SK-N-SH (cell line): ENCODE results near the gene OLFML1.

ENCODE experiments used
- CTCF ChIP-seq: fragments of 200-600 bp; sonication (generic); IDR thresholded peaks from 2 replicates; pipeline ENCODE4 v1.6.1; 2017; ENCODE audit warnings: antibody characterized with exemption, mild to moderate bottlenecking, moderate library complexity
- GABPA ChIP-seq: IDR thresholded peaks from 2 replicates; pipeline ENCODE4 v1.4.0; 2012; ENCODE audit warnings: low read depth, mild to moderate bottlenecking
- SMC3 ChIP-seq: IDR thresholded peaks from 2 replicates; pipeline ENCODE4 v1.6.1; 2012; ENCODE audit warnings: low read depth, low read length, improper control_type of control experiment
- TAF1 ChIP-seq: IDR thresholded peaks from 2 replicates; pipeline ENCODE4 v1.6.1; 2012; ENCODE audit warnings: low read depth, mild to moderate bottlenecking, low read length, moderate library complexity, borderline replicate concordance
- TEAD4 ChIP-seq: IDR thresholded peaks from 2 replicates; pipeline ENCODE4 v1.4.0; 2012; ENCODE audit warnings: mild to moderate bottlenecking, borderline replicate concordance; ENCODE audit not compliant: insufficient read depth

GRCh38 chr11:7545611-7546010 is 60.3 kb downstream of the OLFML1 start:
- TF ChIP-seq TEAD4 (no peak), TAF1 (no peak), CTCF (no peak), GABPA (no peak), SMC3 (no peak)
